Kidney epithelial cell (primary cell): Measurements from ENCODE around the gene GGCT. TPM values are rescaled to one million over a fixed set of nuclear protein-coding genes. Genes with fewer than 3 reads are reported as not detected.

Source experiments
- DNase-seq: peaks from one replicate; pipeline ENCODE4 v3.0.0-alpha.2; 2010; ENCODE audit warnings: low read depth
- H3K27me3 ChIP-seq: 2 replicates; pipeline ENCODE4 v1.6.0; 2011; ENCODE audit warnings: low read length; ENCODE audit not compliant: control insufficient read depth, insufficient read depth
- H3K36me3 ChIP-seq: 2 replicates; pipeline ENCODE4 v1.5.1; 2011; ENCODE audit warnings: low read length; ENCODE audit not compliant: control insufficient read depth, insufficient read depth
- H3K4me3 ChIP-seq: 2 replicates; pipeline ENCODE4 v1.5.1; 2011; ENCODE audit warnings: low read depth, mild to moderate bottlenecking, control low read depth, low read length
- CTCF ChIP-seq: IDR thresholded peaks from 2 replicates; pipeline ENCODE4 v1.5.1; 2011; ENCODE audit warnings: mild to moderate bottlenecking, moderate library complexity, low read length, control low read depth, inconsistent platforms; ENCODE audit not compliant: insufficient read depth, poor library complexity, severe bottlenecking
- total RNA-seq: library from RNA; depleted of rRNA; stranded (reverse); fragments of >200 nt; gene quantifications from 2 replicates; pipeline ENCODE4 v1.2.3, GENCODE V29; 2015

The GGCT gene
- total RNA-seq, 1 donor from 2014 or later = 37.8 TPM

GRCh38 chr7:30479202-30480120, 25.2 kb downstream of the GGCT start:
- no peaks in the 10 kb centered on the region for H3K27me3 ChIP-seq
- no peaks in the 10 kb centered on the region for H3K36me3 ChIP-seq
- TF ChIP-seq CTCF = no peak
- no peak for DNase-seq
- H3K4me3 ChIP-seq = peak overlapping the region; percentile 55

GRCh38 chr7:30478349-30479201, 26.1 kb downstream of the GGCT start, which contains the start of gene NOD1:
TSS of gene NOD1 (minus strand) at chr7:30478784. CDS start at chr7:30456921, 21,863 bp downstream.
- DNase-seq = no peak
- Histone ChIP-seq H3K27me3 (no peaks in the 10 kb centered on the region), H3K4me3 (peak within 1 kb of the TSS; percentile 55), H3K36me3 (no peaks in the 10 kb centered on the region)
- TF ChIP-seq CTCF = no peak

GRCh38 chr7:30476459-30477145, 28.0 kb downstream of the GGCT start:
- no peak for DNase-seq
- H3K4me3 ChIP-seq = no peak overlapping the region
- H3K27me3 ChIP-seq = no peaks in the 10 kb centered on the region
- no peaks in the 10 kb centered on the region for H3K36me3 ChIP-seq
- TF ChIP-seq CTCF = no peak

GRCh38 chr7:30475580-30475979, 29.0 kb downstream of the GGCT start:
- no peak for DNase-seq
- no peaks in the 10 kb centered on the region for H3K27me3 ChIP-seq
- no peak for TF ChIP-seq CTCF
- no peaks in the 10 kb centered on the region for H3K36me3 ChIP-seq
- H3K4me3 ChIP-seq = no peak overlapping the region

GRCh38 chr7:30474893-30475292, 29.7 kb downstream of the GGCT start:
- H3K36me3 ChIP-seq = no peaks in the 10 kb centered on the region
- TF ChIP-seq CTCF = no peak

More at GRCh38 chr7:30474893-30475292, 29.7 kb downstream of the GGCT start:
- Histone ChIP-seq H3K27me3 (no peaks in the 10 kb centered on the region), H3K4me3 (no peak overlapping the region)
- no peak for DNase-seq
